ENCODE results near the gene ARHGEF11.
"Not testable (repeated sequence)": the region's sequence is repeated elsewhere in the genome, so short reads cannot be mapped to it uniquely, and the experiment has no call there.

Gene ARHGEF11

GRCh38 chr1:157077394-157077793, 31.9 kb upstream of the ARHGEF11 start:
- H3K4me1 ChIP-seq (ENCODE audit: control insufficient read depth, low read length) = no peaks in the 10 kb centered on the region
- H3K9me2 ChIP-seq (replicated peaks; ENCODE audit: control insufficient read depth, low read length) = no peaks in the 10 kb centered on the region
- no peaks in the 10 kb centered on the region for H3F3A ChIP-seq (ENCODE audit: control insufficient read depth, insufficient read depth)
- no peaks in the 10 kb centered on the region for H3K36me3 ChIP-seq (ENCODE audit: control insufficient read depth, low read length)
- H3K27me3 ChIP-seq (ENCODE audit: control insufficient read depth, low read length) = no peaks in the 10 kb centered on the region; the same call in 1 of the 2 replicates
- H3K79me2 ChIP-seq (ENCODE audit: control insufficient read depth, low read length) = no peaks in the 10 kb centered on the region
- H3K4me3 ChIP-seq (ENCODE audit: low read length) = no peak overlapping the region
- H3K27ac ChIP-seq (ENCODE audit: low read depth, low read length) = no peak overlapping the region
- TF ChIP-seq EZH2phosphoT487 (IDR thresholded peaks at IDR 0.05; ENCODE audit: borderline replicate concordance, low read length) = no peak
- no peak for TF ChIP-seq CTCF (IDR thresholded peaks at IDR 0.05; ENCODE audit: low read depth, low read length, poor library complexity, severe bottlenecking)
- H4K20me1 ChIP-seq (ENCODE audit: control insufficient read depth, insufficient read depth, low read depth, low read length) = no peaks in the 10 kb centered on the region
- no peaks in the 10 kb centered on the region for H3K9me3 ChIP-seq (ENCODE audit: control insufficient read depth, insufficient read depth, low read length)
- no peak overlapping the region for H3K4me2 ChIP-seq (ENCODE audit: low read length)

GRCh38 chr1:157073944-157074685, 28.6 kb upstream of the ARHGEF11 start:
- no peaks in the 10 kb centered on the region for H3K79me2 ChIP-seq (ENCODE audit: control insufficient read depth, low read length)
- H3K9me2 ChIP-seq (replicated peaks; ENCODE audit: control insufficient read depth, low read length) = no peaks in the 10 kb centered on the region
- H3F3A ChIP-seq (ENCODE audit: control insufficient read depth, insufficient read depth) = no peaks in the 10 kb centered on the region
- no peak overlapping the region for H3K4me2 ChIP-seq (ENCODE audit: low read length)
- TF ChIP-seq CTCF (IDR thresholded peaks at IDR 0.05; ENCODE audit: low read depth, low read length, poor library complexity, severe bottlenecking) (peak; percentile 62), EZH2phosphoT487 (IDR thresholded peaks at IDR 0.05; ENCODE audit: borderline replicate concordance, low read length) (no peak)
- no peak overlapping the region for H3K27ac ChIP-seq (ENCODE audit: low read depth, low read length)
- no peaks in the 10 kb centered on the region for H3K4me1 ChIP-seq (ENCODE audit: control insufficient read depth, low read length)
- H3K36me3 ChIP-seq (ENCODE audit: control insufficient read depth, low read length) = no peaks in the 10 kb centered on the region
- H3K4me3 ChIP-seq (ENCODE audit: low read length) = no peak overlapping the region
- no peaks in the 10 kb centered on the region for H4K20me1 ChIP-seq (ENCODE audit: control insufficient read depth, insufficient read depth, low read depth, low read length)
- H3K9me3 ChIP-seq (ENCODE audit: control insufficient read depth, insufficient read depth, low read length) = no peaks in the 10 kb centered on the region
- peaks cover 10% of the 10 kb centered on the region for H3K27me3 ChIP-seq (ENCODE audit: control insufficient read depth, low read length)

- no peaks in the 10 kb centered on the region for H3F3A ChIP-seq (ENCODE audit: control insufficient read depth, insufficient read depth)
- no peaks in the 10 kb centered on the region for H3K36me3 ChIP-seq (ENCODE audit: control insufficient read depth, low read length)
- H3K4me2 ChIP-seq (ENCODE audit: low read length) = no peak overlapping the region
- no peak overlapping the region for H3K4me3 ChIP-seq (ENCODE audit: low read length)
- H4K20me1 ChIP-seq (ENCODE audit: control insufficient read depth, insufficient read depth, low read depth, low read length) = no peaks in the 10 kb centered on the region
- peaks cover 15% of the 10 kb centered on the region for H3K27me3 ChIP-seq (ENCODE audit: control insufficient read depth, low read length)
- H3K27ac ChIP-seq (ENCODE audit: low read depth, low read length) = no peak overlapping the region
- H3K79me2 ChIP-seq (ENCODE audit: control insufficient read depth, low read length) = no peaks in the 10 kb centered on the region
- no peaks in the 10 kb centered on the region for H3K9me2 ChIP-seq (replicated peaks; ENCODE audit: control insufficient read depth, low read length)
- no peaks in the 10 kb centered on the region for H3K4me1 ChIP-seq (ENCODE audit: control insufficient read depth, low read length)
- TF ChIP-seq EZH2phosphoT487 (IDR thresholded peaks at IDR 0.05; ENCODE audit: borderline replicate concordance, low read length) = no peak
- no peak for TF ChIP-seq CTCF (IDR thresholded peaks at IDR 0.05; ENCODE audit: low read depth, low read length, poor library complexity, severe bottlenecking)
- no peaks in the 10 kb centered on the region for H3K9me3 ChIP-seq (ENCODE audit: control insufficient read depth, insufficient read depth, low read length)
Observed at GRCh38 chr1:157069601-157070000, 24.1 kb upstream of the ARHGEF11 start.

GRCh38 chr1:157059241-157059640, 13.7 kb upstream of the ARHGEF11 start:
- H3K4me2 ChIP-seq (ENCODE audit: low read length); H3K4me3 ChIP-seq (ENCODE audit: low read length); H3K36me3 ChIP-seq (ENCODE audit: control insufficient read depth, low read length); H3K27me3 ChIP-seq (ENCODE audit: control insufficient read depth, low read length); H3K27ac ChIP-seq (ENCODE audit: low read depth, low read length); H3K79me2 ChIP-seq (ENCODE audit: control insufficient read depth, low read length); H3K9me2 ChIP-seq (replicated peaks; ENCODE audit: control insufficient read depth, low read length); H4K20me1 ChIP-seq (ENCODE audit: control insufficient read depth, insufficient read depth, low read depth, low read length); H3K4me1 ChIP-seq (ENCODE audit: control insufficient read depth, low read length); H3F3A ChIP-seq (ENCODE audit: control insufficient read depth, insufficient read depth); H3K9me3 ChIP-seq (ENCODE audit: control insufficient read depth, insufficient read depth, low read length): not testable (repeated sequence)

Data from DOHH2 (cell line).